ENCODE data around the gene C17orf75. TPM values are rescaled to one million over a fixed set of nuclear protein-coding genes. Genes with fewer than 3 reads are reported as not detected.

C17orf75 gene
- total RNA-seq, 1 donor from 2014 or later, result 16.2 TPM

GRCh38 chr17:32350666-32351418 is 8.9 kb upstream of the C17orf75 start:
- peaks cover 15% of the 10 kb centered on the region for H3K4me1 ChIP-seq (ENCODE audit: insufficient read depth, low read length)
- peaks cover 66% of the 10 kb centered on the region for H3K79me2 ChIP-seq (ENCODE audit: insufficient read depth, low read length)
- Mint-ChIP-seq H3K9me3 (ENCODE audit: unreplicated experiment) (no peaks in the 10 kb centered on the region), H3K36me3 (ENCODE audit: low read depth, unreplicated experiment) (peaks cover 11% of the 10 kb centered on the region), H3K27me3 (ENCODE audit: low read depth, unreplicated experiment) (no peaks in the 10 kb centered on the region), H3K4me3 (ENCODE audit: unreplicated experiment) (peak overlapping the region; percentile 100), H3K4me1 (ENCODE audit: low read depth, unreplicated experiment) (peaks cover 10% of the 10 kb centered on the region), H3K27ac (ENCODE audit: unreplicated experiment) (peak overlapping the region; percentile 100)
- TF ChIP-seq CTCF (IDR thresholded peaks at IDR 0.05; ENCODE audit: insufficient read depth, low read depth, low read length) (no peak), EZH2 (IDR thresholded peaks at IDR 0.05; ENCODE audit: insufficient read depth, low read length) (no peak)
- no peak overlapping the region for H2AFZ ChIP-seq (ENCODE audit: low read depth, low read length)
- no peak for FAIRE-seq
- H3K9ac ChIP-seq (ENCODE audit: low read length), result peak overlapping the region; percentile 97
- peaks cover 22% of the 10 kb centered on the region for H3K36me3 ChIP-seq (ENCODE audit: insufficient read depth, low read length)
- H4K20me1 ChIP-seq (ENCODE audit: insufficient read depth, low read length), result peaks cover 55% of the 10 kb centered on the region
- DNase-seq (ENCODE audit: low read depth), result peak; percentile 50
- H3K27ac ChIP-seq (ENCODE audit: low read depth, low read length), result peak overlapping the region; percentile 97
- H3K9me3 ChIP-seq (ENCODE audit: insufficient read depth, low read depth, low read length), result no peaks in the 10 kb centered on the region
- H3K4me3 ChIP-seq (ENCODE audit: insufficient read depth, low read depth, low read length), result peak overlapping the region; percentile 89
- H3K4me2 ChIP-seq (ENCODE audit: low read length), result peak overlapping the region; percentile 91
- no peaks in the 10 kb centered on the region for H3K27me3 ChIP-seq (ENCODE audit: insufficient read depth, low read length)

- Histone ChIP-seq H3K9ac (ENCODE audit: low read length) (peak within 1 kb of the TSS; percentile 97), H3K79me2 (ENCODE audit: insufficient read depth, low read length) (peaks cover 58% of the 10 kb centered on the region), H3K36me3 (ENCODE audit: insufficient read depth, low read length) (peaks cover 14% of the 10 kb centered on the region), H2AFZ (ENCODE audit: low read depth, low read length) (peak within 1 kb of the TSS; percentile 81), H4K20me1 (ENCODE audit: insufficient read depth, low read length) (peaks cover 47% of the 10 kb centered on the region), H3K4me3 (ENCODE audit: insufficient read depth, low read depth, low read length) (peak within 1 kb of the TSS; percentile 89), H3K27me3 (ENCODE audit: insufficient read depth, low read length) (no peaks in the 10 kb centered on the region), H3K4me1 (ENCODE audit: insufficient read depth, low read length) (peaks cover 8% of the 10 kb centered on the region), H3K9me3 (ENCODE audit: insufficient read depth, low read depth, low read length) (no peaks in the 10 kb centered on the region), H3K27ac (ENCODE audit: low read depth, low read length) (peak within 1 kb of the TSS; percentile 97), H3K4me2 (ENCODE audit: low read length) (peak within 1 kb of the TSS; percentile 91)
- Mint-ChIP-seq H3K36me3 (ENCODE audit: low read depth, unreplicated experiment) (peaks cover 8% of the 10 kb centered on the region), H3K27ac (ENCODE audit: unreplicated experiment) (peak within 1 kb of the TSS; percentile 100), H3K27me3 (ENCODE audit: low read depth, unreplicated experiment) (no peaks in the 10 kb centered on the region), H3K4me1 (ENCODE audit: low read depth, unreplicated experiment) (peaks cover 2% of the 10 kb centered on the region), H3K9me3 (ENCODE audit: unreplicated experiment) (no peaks in the 10 kb centered on the region), H3K4me3 (ENCODE audit: unreplicated experiment) (peak within 1 kb of the TSS; percentile 100)
- DNase-seq (ENCODE audit: low read depth), result peak; percentile 90
- TF ChIP-seq EZH2 (IDR thresholded peaks at IDR 0.05; ENCODE audit: insufficient read depth, low read length) (no peak), CTCF (IDR thresholded peaks at IDR 0.05; ENCODE audit: insufficient read depth, low read depth, low read length) (no peak)
- FAIRE-seq, result no peak
Measured at GRCh38 chr17:32349854-32350665, 8.1 kb upstream of the C17orf75 start, which contains the start of gene ZNF207. Gene ZNF207, plus strand, starts transcription at chr17:32350157. Its CDS starts 129 bp downstream, at chr17:32350286.

Data from astrocyte (in vitro differentiated cells and primary cell).